AG04449 (cell line): ENCODE measurements around the gene CRYGC.
"Not testable (repeated sequence)": the region's sequence is repeated elsewhere in the genome, so short reads cannot be mapped to it uniquely, and the experiment has no call there.

ENCODE experiments used
- CTCF ChIA-PET: fragments of 350-600 bp; formaldehyde crosslinking; extraction: SDS; loops from one replicate; lab custom pipeline; 2021; ENCODE audit warnings: antibody characterized with exemption; lab: Yijun Ruan, JAX
- POLR2A ChIA-PET: fragments of 400-600, 350-600 bp; formaldehyde crosslinking; extraction: SDS; loops from one replicate; lab custom pipeline; 2020; ENCODE audit warnings: antibody characterized with exemption, inconsistent platforms; lab: Yijun Ruan, JAX
- DNase-seq: peaks from one replicate; pipeline ENCODE4 v3.0.0-alpha.2; 2010; ENCODE audit warnings: low read depth, low spot score
- H3K4me3 ChIP-seq: 2 replicates; pipeline ENCODE4 v1.5.1; 2011; ENCODE audit warnings: low read depth, mild to moderate bottlenecking, control low read depth, low read length
- CTCF ChIP-seq: IDR thresholded peaks from one replicate; pipeline ENCODE4 v1.5.1; 2011; ENCODE audit warnings: mild to moderate bottlenecking, moderate library complexity, low read length, control low read depth, inconsistent platforms; ENCODE audit not compliant: insufficient read depth; ENCODE audit errors: missing control alignments

CRYGC gene

DNA sequence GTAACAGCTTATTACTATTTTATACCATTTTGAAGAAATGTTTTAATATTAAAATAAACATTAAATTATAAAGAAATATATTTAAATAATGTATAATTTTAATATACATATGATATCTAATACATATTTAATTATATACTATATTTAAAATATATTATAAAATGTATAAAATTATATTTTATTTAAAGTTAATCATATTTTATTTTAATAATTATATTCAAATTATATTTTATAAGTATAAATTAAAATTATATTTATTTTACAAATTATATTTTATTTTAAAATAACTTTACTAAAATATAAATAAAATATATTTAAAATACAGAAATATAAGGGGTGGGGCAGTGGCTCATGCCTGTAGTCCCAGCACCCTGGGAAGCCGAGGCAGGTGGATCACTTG lies 7.4 kb downstream of the CRYGC start:
- ChIA-PET POLR2A (no interaction called here), CTCF (interaction anchor here (1.3 kb wide), 1 partner anchor 20 kb away, joined by 3 read pairs; no protein-coding TSS in a partner anchor)
- H3K4me3 ChIP-seq = no peak overlapping the region
- TF ChIP-seq CTCF = no peak
- no peak for DNase-seq

DNA sequence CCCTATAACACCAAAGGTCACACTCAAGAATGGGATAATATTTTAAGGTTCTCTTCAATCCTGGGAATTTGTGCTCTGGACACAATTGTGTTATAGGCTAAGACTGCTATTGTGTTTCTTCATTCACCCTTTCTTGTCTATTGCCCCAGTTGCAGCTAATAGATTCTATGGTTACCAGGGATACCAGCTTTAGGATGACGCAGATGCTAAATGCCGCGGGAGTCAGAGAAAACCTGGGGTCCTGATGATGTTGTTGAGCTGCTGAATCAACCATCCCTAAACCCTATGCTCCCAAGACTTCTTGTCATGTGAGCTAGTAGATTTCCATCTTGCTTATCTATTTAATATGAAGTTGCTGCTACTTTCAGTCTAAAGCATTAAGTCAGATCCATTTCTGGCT lies 10.7 kb downstream of the CRYGC start:
- ChIA-PET POLR2A (no interaction called here), CTCF (interaction anchor here (0.9 kb wide), 1 partner anchor 56 kb away, joined by 3 read pairs; no protein-coding TSS in a partner anchor)
- no peak for DNase-seq
- TF ChIP-seq CTCF = no peak
- H3K4me3 ChIP-seq = no peak overlapping the region

DNA sequence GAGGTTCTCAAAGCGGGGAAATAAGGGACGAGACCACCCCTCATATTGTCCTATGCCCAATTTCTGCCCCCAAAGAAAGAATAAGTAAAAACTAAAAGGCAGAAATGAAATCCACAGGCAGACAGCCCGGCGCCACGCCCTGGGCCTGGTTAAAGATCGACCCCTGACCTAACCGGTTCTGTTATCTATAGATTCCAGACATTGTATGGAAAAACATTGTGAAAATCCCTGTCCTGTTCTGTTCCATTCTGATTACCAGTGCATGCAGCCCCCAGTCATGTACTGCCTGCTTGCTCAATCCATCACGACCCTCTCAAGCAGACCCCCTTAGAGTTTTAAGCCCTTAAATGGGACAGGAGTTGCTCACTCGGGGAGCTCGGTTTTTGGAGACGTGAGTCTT lies 12.2 kb downstream of the CRYGC start:
- H3K4me3 ChIP-seq, POLR2A ChIA-PET, CTCF ChIA-PET, DNase-seq: not testable (repeated sequence)

GRCh38 chr2:208112969-208113368 lies 16.7 kb downstream of the CRYGC start:
- POLR2A ChIA-PET = no interaction called here
- no peak for DNase-seq
- CTCF ChIA-PET = no interaction called here
- H3K4me3 ChIP-seq = no peak overlapping the region
- TF ChIP-seq CTCF = no peak

GRCh38 chr2:208112273-208112745 lies 17.3 kb downstream of the CRYGC start:
- CTCF ChIA-PET = not testable (repeated sequence)

GRCh38 chr2:208103616-208104015 lies 26.0 kb downstream of the CRYGC start:
- no peak for TF ChIP-seq CTCF
- ChIA-PET CTCF (interaction anchor here (1.0 kb wide), 1 partner anchor 32 kb away, joined by 3 read pairs; no protein-coding TSS in a partner anchor), POLR2A (no interaction called here)
- DNase-seq = no peak
- H3K4me3 ChIP-seq = no peak overlapping the region

More at GRCh38 chr2:208112273-208112745, 17.3 kb downstream of the CRYGC start:
- DNase-seq, H3K4me3 ChIP-seq, POLR2A ChIA-PET: not testable (repeated sequence)

DNA sequence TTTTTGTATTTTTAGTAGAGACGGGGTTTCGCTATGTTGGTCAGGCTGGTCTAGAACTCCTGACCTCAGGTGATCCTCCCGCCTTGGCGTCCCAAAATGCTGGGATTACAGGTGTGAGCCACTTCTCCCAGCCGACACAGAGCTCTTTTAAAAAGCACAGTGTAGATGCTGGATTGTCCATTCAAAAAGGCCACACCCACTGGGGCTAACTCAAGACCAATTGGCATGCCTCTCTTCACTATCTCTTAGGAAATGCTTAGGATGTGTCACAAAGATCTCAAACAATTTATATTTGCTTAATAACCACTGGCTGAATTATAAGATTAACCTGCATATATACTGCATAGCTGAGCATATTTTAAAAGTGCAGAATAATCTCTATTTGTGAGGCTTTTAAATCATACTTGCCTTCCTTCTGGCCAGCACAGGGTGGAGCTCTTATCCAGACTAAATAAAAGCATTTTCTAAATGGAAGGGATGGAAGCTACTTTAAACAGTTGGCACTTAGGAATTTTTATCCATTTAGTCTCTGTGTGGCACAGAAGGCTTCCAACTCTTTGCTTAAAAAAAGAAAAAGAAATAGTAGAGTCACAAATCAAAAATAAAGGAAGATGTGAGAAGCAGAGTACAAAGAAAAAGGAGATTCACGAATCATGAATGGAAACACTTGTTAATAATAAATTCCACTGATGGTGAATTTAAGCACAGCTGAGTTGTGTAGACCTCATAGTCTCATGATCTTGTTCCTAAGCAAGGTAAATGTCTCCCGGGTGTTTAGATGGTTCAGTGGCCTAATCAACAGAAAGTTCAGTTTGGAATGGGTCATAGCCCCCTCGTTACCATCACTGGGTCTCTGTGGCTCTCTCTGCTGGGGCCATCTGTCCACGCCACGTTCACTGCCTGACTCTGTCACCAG lies 27.7 kb downstream of the CRYGC start:
- POLR2A ChIA-PET = no interaction called here
- CTCF ChIA-PET = interaction anchor here (0.9 to 1.1 kb wide), 3 partner anchors 9 to 358 kb away, joined by 3 read pairs; no protein-coding TSS in a partner anchor
- no peak for TF ChIP-seq CTCF
- no peak overlapping the region for H3K4me3 ChIP-seq
- no peak for DNase-seq
